K562 (cell line): ENCODE measurements around the gene LY6G5B. TPM values are rescaled to one million over a fixed set of nuclear protein-coding genes. Genes with fewer than 3 reads are reported as not detected.

Source experiments
- CBX3 ChIP-seq, 2 experiments: IDR thresholded peaks; 1 replicate in 1 of 2; 2 replicates in 1 of 2; pipeline ENCODE4 v1.6.1; 2012; ENCODE audit warnings: inconsistent platforms in 2 of 2, low read length in 2 of 2, borderline replicate concordance in 1 of 2, control low read depth in 1 of 2
- CHAMP1 ChIP-seq: fragments of 450-650 bp; IDR thresholded peaks from 2 replicates; pipeline ENCODE4 v1.6.1; 2016; ENCODE audit warnings: mild to moderate bottlenecking
- CSDE1 ChIP-seq, 2 experiments: fragments of 450-650 bp; IDR thresholded peaks; 2 replicates each; pipeline ENCODE4 v1.6.1; 2016; ENCODE audit warnings: mild to moderate bottlenecking in 1 of 2
- ELF4 ChIP-seq: fragments of 450-650 bp; formaldehyde crosslinking; IDR thresholded peaks from 2 replicates; pipeline ENCODE4 v1.4.0; 2022; ENCODE audit warnings: missing genetic modification characterization
- ETV1 ChIP-seq: fragments of 450-650 bp; conservative IDR thresholded peaks from 2 replicates; pipeline ENCODE4 v1.6.1; 2016; ENCODE audit warnings: missing genetic modification characterization, control low read depth, low read depth, missing compliant biosample characterization
- ETV5 ChIP-seq: sonication (generic); formaldehyde crosslinking; IDR thresholded peaks from 2 replicates; pipeline ENCODE4 v1.4.0; 2020; ENCODE audit warnings: low read depth, mild to moderate bottlenecking, missing genetic modification reagents
- GABPB1 ChIP-seq: sonication (generic); formaldehyde crosslinking; IDR thresholded peaks from 2 replicates; pipeline ENCODE4 v1.8.0; 2022; ENCODE audit warnings: mild to moderate bottlenecking, missing genetic modification reagents
- HIVEP1 ChIP-seq: fragments of 250-450 bp; sonication (Bioruptor Pico); IDR thresholded peaks from 2 replicates; pipeline ENCODE4 v1.4.0; 2020; ENCODE audit warnings: mild to moderate bottlenecking
- HNRNPLL ChIP-seq: fragments of 200-400 bp; formaldehyde crosslinking; IDR thresholded peaks from 2 replicates; pipeline ENCODE4 v1.6.1; 2017; ENCODE audit warnings: low read length, low read depth, mild to moderate bottlenecking; ENCODE audit not compliant: poor library complexity, severe bottlenecking
- MED1 ChIP-seq: sonication (generic); formaldehyde crosslinking; IDR thresholded peaks from 2 replicates; pipeline ENCODE4 v1.8.1; 2023; ENCODE audit warnings: missing genetic modification reagents, borderline replicate concordance
- MTA3 ChIP-seq: fragments of 450-650 bp; formaldehyde crosslinking; IDR thresholded peaks from 2 replicates; pipeline ENCODE4 v1.6.1; 2017; ENCODE audit warnings: mild to moderate bottlenecking, borderline replicate concordance
- NR3C1 ChIP-seq: sonication (generic); formaldehyde crosslinking; IDR thresholded peaks from 2 replicates; pipeline ENCODE4 v1.8.1; 2022; ENCODE audit warnings: missing genetic modification reagents
- POLR3G ChIP-seq: IDR thresholded peaks from 2 replicates; pipeline ENCODE4 v1.6.1; 2011; ENCODE audit not compliant: insufficient read length, insufficient replicate concordance; ENCODE audit errors: extremely low read depth
- PRPF4 ChIP-seq: fragments of 200-400 bp; formaldehyde crosslinking; IDR thresholded peaks from one replicate; pipeline ENCODE4 v1.6.1; 2017; ENCODE audit warnings: low read length, low read depth, mild to moderate bottlenecking; ENCODE audit not compliant: insufficient read depth, poor library complexity, severe bottlenecking
- PYGO2 ChIP-seq: fragments of 450-650 bp; IDR thresholded peaks from 2 replicates; pipeline ENCODE4 v1.6.1; 2016; ENCODE audit warnings: mild to moderate bottlenecking, missing genetic modification characterization, moderate library complexity, missing compliant biosample characterization
- RBFOX2 ChIP-seq: fragments of 200-400 bp; formaldehyde crosslinking; IDR thresholded peaks from 2 replicates; pipeline ENCODE4 v1.6.1; 2017; ENCODE audit warnings: low read depth, mild to moderate bottlenecking, low read length, moderate library complexity
- SMARCA5 ChIP-seq: fragments of 450-650 bp; IDR thresholded peaks from 2 replicates; pipeline ENCODE4 v1.6.1; 2016
- SMARCC2 ChIP-seq: fragments of 450-650 bp; IDR thresholded peaks from 2 replicates; pipeline ENCODE4 v1.6.1; 2017; ENCODE audit warnings: antibody characterized with exemption, moderate library complexity, mild to moderate bottlenecking, low read depth
- SUPT5H ChIP-seq: fragments of 450-650 bp; IDR thresholded peaks from 2 replicates; pipeline ENCODE4 v1.6.1; 2016
- TARDBP ChIP-seq: fragments of 450-650 bp; IDR thresholded peaks from 2 replicates; pipeline ENCODE4 v1.6.1; 2016
- TEAD2 ChIP-seq: fragments of 450-650 bp; IDR thresholded peaks from 2 replicates; pipeline ENCODE4 v1.6.1; 2016; ENCODE audit warnings: missing genetic modification characterization, control low read depth, missing compliant biosample characterization
- ZBTB7A ChIP-seq: IDR thresholded peaks from 2 replicates; pipeline ENCODE4 v1.6.1; 2011; ENCODE audit warnings: low read depth, mild to moderate bottlenecking, low read length, moderate library complexity, borderline replicate concordance; ENCODE audit not compliant: control insufficient read depth
- ZNF384 ChIP-seq: IDR thresholded peaks from 2 replicates; pipeline ENCODE4 v1.6.1; 2012; ENCODE audit warnings: low read depth, low read length, improper control_type of control experiment
- ZNF764 ChIP-seq: fragments of 250-450 bp; sonication (Bioruptor Pico); IDR thresholded peaks from 2 replicates; pipeline ENCODE4 v1.4.0; 2020; ENCODE audit warnings: low read depth, mild to moderate bottlenecking, moderate library complexity
- polyA plus RNA-seq, 8 experiments: library from polyadenylated mRNA; depleted of rRNA in 4 of 8; stranded (reverse) in 5 of 8; unstranded in 3 of 8; fragments of >200 nt; fragmentation: Nextera tagmentation in 2 of 8; fragmentation: Illumina TruSeq in 1 of 8; extraction: Ambion mirVana in 2 of 8; extraction: Trizol in 1 of 8; gene quantifications; 2 replicates each; pipeline versions ENCODE4 v1.2.1 to v1.2.3, GENCODE V29; 2011 to 2014; ENCODE audit warnings: inconsistent platforms in 1 of 8, missing spikeins in 1 of 8
- total RNA-seq, 7 experiments: library from RNA; depleted of rRNA in 6 of 7; stranded (reverse); fragments of >200 nt in 6 of 7; fragmentation: Illumina TruSeq in 2 of 7; extraction: Trizol in 2 of 7; gene quantifications; 2 replicates each; pipeline versions ENCODE4 v1.2.1 to v1.2.3, GENCODE V29; 2011 to 2021; ENCODE audit warnings: low replicate concordance in 1 of 7
- TF ChIP-seq, protein P1 (sequence below): fragments of 200-800 bp; sonication (Bioruptor generic); IDR thresholded peaks from 2 replicates; pipeline ENCODE4 v1.6.1; 2017; ENCODE audit warnings: missing genetic modification characterization, missing compliant biosample characterization

The LY6G5B gene
- total and polyA plus RNA-seq, 9 of the 15 experiments (the other 6 are each of a cell fraction or from before 2014, with no cell fraction given), result 6.0 to 27.0 (median 7.5) TPM

DNA sequence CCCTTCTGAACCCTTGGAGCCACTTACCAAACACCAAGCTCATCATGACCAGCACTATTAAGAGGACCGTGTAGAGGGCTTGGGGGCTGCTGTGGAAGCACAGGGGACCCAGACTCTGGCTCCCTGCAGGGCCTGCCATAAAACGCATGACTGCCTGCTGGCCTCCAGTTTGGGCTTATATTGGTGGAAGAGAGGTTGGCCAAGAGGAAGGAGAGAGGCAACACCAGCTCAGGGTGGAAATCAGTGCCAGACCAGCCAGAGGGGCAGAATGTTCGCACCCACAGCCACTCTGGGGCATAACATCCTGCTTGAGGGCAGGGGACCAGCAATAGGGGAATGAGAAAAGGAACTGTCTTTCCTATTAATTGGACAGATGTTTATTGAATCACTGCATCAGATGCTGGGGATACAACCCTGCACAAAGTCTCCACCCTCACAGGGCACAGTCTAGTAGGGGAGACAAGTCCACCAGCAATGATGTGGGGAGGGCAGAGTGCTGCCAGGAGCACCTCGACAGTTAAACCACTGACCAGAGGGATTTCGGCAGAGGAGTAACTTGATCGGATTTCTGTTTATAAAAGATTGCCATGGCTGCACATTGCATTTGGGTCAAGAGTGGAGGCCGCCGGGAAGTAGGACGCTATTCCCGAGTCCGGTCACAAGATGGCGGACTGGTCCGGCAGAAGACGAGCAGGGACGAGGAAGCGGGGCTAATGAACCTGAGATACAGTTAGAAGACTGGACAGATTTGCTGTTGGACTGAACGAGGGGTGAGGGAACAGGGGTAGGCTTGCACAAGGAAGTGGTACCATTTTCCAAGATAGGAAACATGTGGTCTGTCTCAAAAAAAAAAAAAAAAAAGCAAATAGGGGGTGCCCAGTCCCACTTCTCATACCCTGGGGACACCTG, 10.7 kb downstream of the LY6G5B start, which contains the start of gene LY6G5C (continued):
- TF ChIP-seq CHAMP1 (no peak), NR3C1 (CRISPR knock-in tag) (no peak), SMARCC2 (no peak), ZNF764 (CRISPR knock-in tag) (no peak), ZBTB7A (no peak; the same call in 1 of the 2 replicates), ZNF384 (peak; percentile 71; the same call in 1 of the 2 replicates), RBFOX2 (no peak), ETV1 (tag) (peak; percentile 41; the same call in 1 of the 2 replicates), HIVEP1 (CRISPR knock-in tag) (no peak), TARDBP (peak; percentile 58; the same call in 1 of the 2 replicates), CSDE1 (IDR thresholded peaks at IDR 0.05) (no peak), SUPT5H (no peak), GABPB1 (no peak), SMARCA5 (no peak), ETV5 (CRISPR knock-in tag) (peak; percentile 50; the same call in 1 of the 2 replicates), MED1 (CRISPR knock-in tag) (no peak), MTA3 (peak; percentile 13; the same call in 1 of the 2 replicates), PYGO2 (tag) (no peak), TEAD2 (tag) (no peak), HNRNPLL (no peak), PRPF4 (no peak), ELF4 (CRISPR knock-in tag) (0 out of 2 replicates have a peak, but pooled peaks have one; percentile 38), CBX3 (IDR thresholded peaks at IDR 0.05; ENCODE audit: borderline replicate concordance in 1 of 2, low read length in 2 of 2) (no peak), POLR3G (no peak)
- TF ChIP-seq, protein P1, sequence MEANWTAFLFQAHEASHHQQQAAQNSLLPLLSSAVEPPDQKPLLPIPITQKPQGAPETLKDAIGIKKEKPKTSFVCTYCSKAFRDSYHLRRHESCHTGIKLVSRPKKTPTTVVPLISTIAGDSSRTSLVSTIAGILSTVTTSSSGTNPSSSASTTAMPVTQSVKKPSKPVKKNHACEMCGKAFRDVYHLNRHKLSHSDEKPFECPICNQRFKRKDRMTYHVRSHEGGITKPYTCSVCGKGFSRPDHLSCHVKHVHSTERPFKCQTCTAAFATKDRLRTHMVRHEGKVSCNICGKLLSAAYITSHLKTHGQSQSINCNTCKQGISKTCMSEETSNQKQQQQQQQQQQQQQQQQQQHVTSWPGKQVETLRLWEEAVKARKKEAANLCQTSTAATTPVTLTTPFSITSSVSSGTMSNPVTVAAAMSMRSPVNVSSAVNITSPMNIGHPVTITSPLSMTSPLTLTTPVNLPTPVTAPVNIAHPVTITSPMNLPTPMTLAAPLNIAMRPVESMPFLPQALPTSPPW (CRISPR knock-in tag), result peak; percentile 63
